HUDEP-2 (cell line): ENCODE measurements around the gene RETREG2.

Source experiments
- DNase-seq, 76 experiments: peaks; one replicate each; lab custom pipeline; 2025; ENCODE audit not compliant: unreplicated experiment in 76 of 76; lab: John Stamatoyannopoulos, UW

Gene RETREG2

DNA sequence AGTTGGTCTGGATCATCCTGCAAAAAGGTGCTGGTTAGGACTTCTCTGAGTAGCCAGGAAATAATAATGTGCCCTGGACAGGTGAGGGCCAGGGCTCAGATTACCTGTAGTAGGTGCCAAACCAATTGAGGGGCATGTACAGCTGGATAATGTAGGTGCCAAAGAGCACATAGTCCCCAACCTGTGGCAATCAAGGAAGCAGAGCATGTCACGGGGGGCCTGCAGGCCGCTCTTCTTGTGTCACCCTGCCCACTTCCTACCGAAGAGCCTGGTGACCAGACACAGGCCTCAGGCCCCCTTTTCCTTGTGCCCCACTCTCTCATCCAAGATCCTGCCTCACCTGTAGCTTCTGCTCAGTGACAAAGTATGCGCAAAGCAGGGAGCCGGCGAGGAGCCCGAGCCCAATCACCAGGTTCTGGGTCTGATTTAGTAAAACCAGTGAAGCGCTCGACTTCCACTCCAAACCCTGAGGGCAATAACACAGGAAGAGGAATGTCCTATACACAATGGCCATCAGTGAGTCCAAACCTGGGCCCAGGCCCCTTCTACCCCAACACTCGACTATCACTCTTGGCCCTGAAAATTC lies 35.5 kb downstream of the RETREG2 start:
- DNase-seq: no peak

DNA sequence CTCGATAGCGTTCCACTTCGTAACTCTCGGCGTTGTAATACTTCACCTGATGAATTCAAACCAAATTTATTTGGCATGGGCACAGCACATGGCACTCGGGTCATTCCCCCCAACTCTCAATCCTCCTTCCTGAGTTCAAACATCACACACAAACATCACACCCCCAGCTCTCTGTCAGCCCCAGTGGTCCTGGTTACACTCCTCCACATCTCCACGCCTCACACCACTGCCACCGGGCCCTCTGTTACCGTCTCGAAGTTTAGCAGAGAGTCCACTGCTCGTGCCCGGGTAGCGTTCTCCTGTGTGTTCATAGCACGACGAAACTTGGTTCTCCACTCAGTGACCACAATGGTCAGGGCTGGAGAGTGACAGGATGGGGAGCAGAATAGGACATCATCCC lies 36.1 kb downstream of the RETREG2 start:
- DNase-seq: no peak

DNA sequence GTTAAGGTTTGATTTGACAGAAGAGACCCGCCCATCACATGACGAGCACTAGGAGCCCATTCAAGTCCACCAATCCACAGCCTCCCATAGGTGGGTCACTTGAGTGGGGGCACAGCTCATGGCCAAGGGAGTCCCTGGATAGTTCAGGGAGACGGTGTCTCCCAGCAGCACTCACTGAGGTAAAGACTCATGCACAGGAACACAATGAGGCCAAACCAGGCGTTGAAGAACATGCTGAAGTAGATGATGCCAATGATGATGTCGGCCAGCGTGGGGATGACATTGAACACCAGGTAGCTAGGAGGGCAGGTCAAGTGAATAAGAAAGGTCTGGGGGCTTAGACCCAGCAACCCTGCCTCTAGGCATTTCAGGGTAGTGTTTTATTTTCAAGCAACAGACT lies 36.7 kb downstream of the RETREG2 start:
- no peak for DNase-seq

DNA sequence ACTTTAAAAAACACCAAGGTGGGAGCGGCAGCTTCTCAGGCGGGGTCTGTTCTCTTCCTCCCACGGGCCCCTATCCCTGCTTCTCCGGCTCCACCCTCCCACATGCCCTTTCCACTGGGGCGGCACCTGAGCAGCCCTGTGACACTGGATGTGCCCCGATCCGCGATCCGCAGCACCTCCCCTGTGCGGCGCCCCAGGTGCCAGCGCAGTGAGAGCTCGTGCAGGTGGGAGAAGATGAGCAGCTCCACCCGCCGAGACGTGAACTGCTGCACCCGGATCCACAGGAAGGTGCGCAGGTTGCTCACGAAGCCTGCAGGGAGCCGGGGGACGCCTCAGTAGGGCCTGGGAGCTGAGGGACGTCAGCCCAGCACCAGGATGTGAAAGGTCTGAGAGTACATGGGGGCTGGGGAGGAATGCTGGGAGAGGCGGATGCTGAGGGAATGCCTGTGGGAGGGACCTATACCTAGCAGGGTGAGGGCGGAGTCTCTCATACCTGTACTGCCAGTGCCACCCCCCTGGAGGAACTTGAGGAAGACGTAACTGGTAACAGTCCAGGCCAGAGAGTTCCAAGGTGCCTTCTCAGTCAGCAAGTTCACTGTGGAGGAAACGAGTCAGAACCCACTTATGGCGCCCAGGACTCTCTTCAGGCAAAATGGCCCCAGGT lies 37.9 kb downstream of the RETREG2 start:
- no peak for DNase-seq

DNA sequence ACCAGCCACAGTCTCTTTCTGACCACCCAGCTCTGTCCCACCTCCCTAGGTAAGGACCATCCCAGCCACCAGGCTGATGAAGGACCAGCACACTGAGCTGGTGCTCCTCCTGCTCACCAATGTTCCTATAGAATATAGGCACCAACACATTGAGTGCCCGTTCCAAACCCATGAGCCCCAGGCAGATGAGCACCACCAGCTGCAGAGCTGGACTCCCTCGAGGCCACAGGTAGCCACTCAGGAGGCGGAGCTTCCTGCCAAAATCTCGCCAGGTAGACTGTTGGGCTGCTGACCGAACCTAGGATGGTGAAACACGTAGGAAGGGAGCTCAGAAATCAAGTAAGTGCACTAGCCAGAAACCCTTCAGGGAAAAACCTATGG lies 38.5 kb downstream of the RETREG2 start:
- no peak for DNase-seq

DNA sequence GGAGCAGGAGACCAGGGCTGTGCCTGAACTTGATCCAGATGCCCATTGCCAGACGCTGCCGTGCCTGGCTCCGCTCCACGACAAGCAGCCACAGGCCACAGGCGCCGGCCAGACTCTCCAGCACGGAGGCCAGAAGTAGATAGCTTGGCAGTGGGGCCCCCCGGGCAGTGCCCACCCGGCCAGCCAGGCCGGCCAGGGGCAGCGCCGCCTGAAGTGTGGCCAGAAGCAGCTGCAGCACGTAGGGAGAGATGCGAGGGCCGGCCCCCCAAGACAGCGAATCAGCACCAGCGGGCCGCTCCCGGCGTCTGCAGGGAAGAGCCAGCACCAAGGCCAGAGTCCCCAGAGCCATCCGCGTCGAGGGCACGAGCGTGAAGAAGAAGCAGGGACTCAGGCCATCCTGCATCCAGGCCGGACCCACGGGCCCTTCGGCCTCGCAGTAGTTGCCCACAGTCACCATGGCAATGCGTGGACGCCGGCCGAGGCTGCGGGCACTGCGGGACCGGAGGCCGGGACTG lies 40.2 kb downstream of the RETREG2 start:
- peak in 53 of 76 experiments; percentile 31 to 88 (median 64) for DNase-seq

DNA sequence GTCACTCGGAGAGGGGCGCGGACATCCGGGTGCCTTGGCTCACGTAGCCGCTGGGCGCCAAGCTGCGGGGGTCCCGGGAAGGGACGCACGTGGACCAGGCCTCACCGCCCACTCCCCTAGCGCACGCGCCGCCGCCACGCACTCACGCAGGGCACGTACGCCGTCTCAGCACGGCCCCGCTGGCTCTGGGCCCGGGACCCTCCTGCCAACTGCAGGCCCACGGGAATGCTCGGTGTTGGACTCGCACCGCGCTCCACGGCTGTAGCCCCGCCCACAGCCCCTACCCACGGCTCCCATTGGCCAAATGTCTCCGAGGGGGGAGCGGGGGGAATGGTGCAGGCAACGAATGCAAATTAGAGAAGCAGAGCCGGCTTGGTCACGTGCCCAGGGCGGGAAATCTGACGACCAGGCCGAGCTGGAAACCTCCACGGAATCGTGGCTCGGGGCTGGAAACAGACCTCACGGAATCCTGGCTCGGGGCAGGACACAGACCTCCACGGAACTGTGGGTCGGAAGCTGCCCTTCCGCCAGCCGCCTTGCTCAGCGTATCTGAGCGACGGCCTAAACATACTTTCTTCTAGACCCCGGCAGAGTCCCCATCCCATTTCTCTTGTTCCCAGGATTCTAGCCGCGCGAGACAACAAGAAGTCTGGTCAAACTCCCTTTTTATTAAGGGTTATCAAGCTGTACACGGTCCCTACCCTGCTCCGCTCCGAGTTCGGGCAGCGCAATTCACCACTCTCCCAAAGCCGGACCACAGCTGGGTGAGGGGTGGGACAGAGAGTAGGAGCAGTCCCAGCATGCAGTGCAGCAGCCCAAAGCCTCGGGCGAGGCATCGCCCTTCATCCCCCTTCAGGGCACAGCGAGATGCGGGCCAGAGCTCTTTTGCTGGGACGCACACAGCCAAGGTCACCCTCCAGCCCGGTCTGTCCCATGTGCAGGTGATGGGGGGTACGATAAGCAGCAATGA lies 40.9 kb downstream of the RETREG2 start, which contains the start of gene ABCB6:
TSS of gene ABCB6 (minus strand) at position 227 of the 970 bp plus-strand sequence. CDS start 285 bp downstream, outside the sequence.
- DNase-seq: peak in 75 of 76 experiments; percentile 34 to 97 (median 92)

DNA sequence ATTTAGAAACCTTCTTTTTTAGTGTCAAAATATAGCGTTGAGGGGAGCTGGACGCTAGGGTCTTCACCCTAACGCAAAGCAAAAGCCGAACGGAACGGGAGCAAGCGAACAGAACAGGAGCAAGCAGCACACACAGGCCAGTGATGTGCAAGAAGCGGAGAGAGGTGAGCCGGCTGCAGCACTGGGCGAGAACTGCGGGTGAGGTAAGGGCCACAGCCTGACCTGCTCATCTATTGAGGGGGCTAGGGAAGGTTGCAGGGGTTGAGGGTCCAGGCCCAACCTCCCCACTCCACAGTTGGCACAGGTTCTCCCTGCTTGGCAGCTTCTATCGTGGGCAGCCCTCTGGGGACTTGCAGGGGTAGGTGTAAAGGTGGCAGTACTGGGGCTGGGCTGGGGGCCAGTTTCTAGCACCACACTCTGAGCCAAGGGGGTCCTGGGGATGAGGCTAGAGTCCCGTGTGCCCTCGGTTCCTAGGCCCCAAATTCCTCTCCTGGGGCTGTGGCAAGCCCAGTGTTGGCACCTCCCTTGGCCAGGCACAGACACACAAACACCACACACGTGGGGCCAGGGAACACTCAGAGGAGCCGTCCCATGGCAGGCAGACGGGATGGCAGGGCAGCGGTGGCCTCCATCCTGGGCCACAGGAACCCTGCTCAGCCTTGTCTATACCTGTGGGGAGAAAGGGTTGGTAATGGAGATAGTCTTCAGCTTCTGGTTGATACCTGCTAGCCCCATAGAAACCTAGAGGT lies 41.9 kb downstream of the RETREG2 start:
- DNase-seq: no peak

DNA sequence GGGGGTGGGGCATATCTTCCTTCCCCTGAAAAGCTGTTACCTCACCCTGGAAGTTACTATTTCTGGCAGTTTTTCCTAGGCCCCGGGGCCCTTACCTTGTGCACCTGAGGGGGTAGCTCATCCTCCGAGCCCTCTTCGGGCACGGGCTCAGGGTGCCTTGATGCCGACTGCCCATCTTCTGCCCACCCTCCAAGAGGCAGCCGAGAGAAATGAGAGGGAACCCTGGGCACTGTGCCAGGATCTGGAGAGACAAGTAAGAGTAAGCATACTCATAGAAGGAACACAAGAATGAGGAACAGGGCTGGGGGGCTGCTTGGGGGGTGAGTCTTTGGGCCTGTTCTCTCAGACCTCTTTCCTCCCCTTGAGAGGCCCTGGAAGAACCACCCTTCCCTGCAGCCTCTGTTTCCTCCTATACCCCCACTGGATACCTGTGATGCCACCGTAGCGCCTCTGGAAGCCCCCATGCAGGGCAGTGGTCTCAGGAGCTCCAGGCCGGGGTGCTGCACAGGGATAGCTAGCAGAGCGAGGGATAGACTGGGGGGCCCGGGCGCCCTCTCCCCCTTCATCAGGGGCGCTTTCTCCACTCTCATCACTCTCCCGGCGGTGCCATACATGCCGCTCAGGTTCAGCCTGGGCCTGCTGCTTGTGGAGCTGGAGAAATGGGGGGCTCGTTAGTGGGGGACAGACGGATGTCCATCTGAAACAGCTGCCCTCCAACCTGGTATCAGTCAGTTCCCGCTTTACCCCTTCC lies 42.8 kb downstream of the RETREG2 start:
- peak in 1 of 76 experiments; percentile 4 for DNase-seq

DNA sequence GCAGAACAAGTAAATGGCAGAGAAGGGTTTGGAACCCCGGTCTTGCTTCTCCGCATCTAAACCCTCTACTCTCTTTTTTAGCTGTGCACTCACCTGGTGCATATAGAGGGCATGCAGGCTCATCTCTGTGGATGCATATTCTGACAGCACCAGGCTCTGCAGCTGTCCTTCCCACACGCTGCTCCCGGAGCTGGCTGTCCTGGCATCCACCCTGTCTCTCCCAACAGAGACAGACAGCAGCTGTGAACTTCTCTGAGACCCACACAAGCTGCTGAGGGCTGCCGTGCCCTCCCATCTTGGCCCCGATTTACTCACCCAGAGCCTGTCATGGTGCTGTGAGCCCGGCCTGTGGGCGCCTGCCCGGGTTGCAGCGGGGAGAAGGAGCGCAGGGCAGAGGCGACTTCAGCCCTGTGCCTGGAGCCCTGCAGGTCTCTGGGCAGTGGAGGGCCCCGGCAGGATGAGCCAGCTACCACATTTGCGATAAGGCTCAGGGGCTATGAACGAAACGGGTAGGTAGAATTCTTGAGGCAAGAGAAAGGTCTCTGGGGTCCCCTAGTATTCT lies 44.0 kb downstream of the RETREG2 start:
- DNase-seq: no peak

DNA sequence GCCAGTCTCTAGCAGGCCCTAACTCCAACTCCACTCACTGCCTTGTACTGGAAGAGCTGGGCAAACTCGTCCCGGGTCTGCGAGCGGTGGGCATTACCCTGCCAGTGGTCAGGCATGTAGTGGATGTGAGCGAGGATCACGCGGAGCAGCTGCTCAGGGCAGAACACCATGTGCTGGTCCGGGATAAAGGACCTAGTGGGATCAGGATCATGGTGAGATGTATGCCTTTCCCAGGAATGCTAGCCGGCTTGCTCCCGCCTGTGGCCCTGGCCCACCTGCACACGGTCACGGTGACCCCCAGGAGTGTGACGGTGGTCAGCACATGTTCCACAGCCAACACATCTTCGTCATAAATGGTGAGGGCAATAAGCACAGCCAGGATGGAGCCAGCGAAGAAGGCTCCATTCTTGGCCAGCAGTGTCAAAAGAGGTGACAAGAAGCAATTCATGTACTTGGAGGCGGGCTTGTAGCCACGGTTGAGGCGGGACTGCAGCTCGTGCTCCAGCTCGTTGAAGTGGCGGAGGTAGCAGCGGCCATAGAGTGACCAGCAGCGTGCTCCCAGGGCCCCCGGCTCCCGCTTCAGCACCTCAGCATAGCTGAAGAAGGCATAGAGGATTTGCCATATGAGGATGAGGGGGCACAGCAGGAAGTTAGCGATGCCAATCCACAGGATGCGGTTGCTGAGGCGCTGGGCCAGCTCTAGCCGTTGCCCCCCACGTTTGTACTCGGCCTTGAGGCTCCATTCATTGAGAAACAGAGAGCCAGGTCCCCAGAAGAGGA lies 45.9 kb downstream of the RETREG2 start:
- no peak for DNase-seq

DNA sequence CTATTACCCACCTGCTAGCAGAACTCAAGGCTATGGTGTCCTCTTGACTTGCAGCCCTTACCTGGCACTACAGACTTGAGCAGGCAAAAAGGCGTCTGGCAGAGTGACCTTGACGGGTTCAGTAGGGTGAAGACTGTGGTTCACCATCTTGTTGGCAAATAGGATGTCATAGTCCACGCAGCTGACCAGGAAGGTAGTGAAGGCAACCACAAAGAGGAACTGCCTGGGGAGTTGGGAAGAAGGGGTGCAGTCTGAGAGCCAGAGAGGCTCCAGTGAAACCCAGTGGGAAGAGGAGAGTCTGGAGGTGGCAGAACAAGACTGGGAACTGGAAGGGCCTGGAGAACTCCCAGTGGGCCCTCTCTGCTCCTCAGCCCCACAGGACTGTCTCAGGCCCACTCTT lies 47.3 kb downstream of the RETREG2 start:
- no peak for DNase-seq

DNA sequence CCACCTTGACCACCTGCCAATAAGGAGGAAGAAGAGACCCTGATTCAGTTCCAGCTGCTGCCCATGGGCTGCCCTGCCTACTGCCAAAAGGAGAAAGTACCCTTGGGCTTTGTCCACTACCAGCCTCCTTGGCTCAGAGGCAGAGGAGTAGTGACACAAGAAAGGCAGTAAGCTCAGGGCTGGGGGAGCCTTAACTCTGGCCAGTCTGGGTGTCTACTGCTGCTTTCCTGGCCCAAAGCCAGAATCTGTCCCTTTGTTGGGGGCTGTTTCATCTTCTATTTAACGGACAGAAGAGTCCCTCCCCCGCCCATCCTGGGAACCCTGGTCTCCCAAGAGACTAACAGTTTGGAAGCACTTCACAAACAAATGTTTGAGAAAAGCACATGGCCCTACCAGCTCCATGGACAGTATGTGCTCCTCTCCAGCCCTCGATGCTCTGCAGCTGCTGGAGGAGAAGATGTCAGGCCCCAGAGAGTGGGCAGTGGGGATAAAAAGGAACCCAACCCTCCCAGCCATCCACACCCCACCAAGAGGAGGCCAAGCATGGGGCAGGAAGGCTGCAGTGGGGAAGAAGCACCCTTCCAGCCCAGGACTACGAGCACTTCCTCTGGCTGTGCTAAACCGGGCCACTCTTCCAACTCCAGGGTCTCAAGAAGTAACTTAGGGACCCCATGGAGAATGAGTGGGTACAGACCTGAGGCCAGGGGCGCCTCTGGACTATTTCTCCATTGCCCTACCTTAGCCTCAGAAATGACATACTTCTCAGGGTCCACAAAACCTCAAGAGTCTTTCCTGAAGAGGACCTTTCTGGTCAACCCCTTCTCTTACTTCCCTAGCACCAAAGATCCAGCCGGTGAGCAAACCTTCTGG lies 50.2 kb downstream of the RETREG2 start:
- DNase-seq: peak in 9 of 76 experiments; percentile 7 to 34 (median 21)

DNA sequence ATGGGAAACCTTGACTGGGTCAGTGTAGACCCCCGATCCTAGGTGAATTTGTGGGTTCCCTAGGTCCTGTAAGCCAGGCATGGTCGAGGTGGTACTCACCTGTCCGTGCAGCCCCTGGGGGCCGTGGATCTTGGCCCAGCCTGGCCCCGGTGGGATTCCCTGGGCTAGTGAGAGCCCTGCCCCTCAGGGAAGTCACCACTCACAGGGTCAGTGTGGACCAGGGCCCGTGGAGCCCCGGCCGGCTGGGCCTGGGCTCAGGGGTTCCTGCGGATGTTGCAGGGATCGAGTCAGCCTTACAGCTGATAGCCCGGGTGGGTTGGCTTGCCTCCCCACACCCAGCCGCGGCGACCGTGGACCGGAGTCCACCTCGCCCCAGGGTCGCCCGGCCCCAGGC lies 50.8 kb downstream of the RETREG2 start:
- peak in 1 of 76 experiments; percentile 4 for DNase-seq

DNA sequence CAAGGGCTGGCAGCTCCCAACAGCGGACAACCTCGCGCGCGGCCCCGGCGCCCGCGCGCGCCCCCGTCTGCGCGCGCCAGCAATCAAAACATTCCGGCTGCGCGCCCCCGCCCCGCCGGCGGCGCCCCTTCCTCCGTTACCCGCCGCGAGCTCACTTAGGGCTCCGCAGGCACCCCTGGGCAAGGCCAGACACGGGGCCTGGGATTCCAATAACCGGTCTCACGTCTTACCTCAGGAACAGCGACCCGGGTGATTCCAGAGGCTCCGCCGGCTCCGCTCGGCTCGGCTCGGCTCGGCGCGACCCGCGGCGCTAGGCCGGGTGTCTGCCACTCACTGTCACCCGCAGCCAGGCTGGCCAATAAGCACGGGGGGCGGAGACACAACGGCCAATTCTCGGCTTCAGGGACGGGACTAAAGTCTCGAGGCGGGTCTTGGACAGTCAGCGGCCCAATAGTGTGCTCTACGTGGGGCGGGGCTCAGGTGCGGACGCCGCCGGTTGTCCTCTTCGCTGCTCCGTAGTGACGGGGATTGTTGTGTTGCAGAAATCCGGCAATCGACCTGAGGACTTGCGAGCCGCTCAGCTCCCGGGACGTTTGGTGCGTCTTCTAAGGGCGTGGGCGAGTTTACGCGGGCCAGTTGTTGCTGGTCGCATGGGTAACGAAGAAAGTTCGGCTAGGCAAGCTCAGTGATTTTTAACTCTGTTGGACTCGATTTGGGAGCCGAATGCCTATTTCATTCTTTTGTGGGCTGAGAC lies 51.4 kb downstream of the RETREG2 start, which contains the start of the genes ANKZF1 and ATG9A:
TSS of gene ANKZF1 (plus strand) at position 502 of the 754 bp plus-strand sequence. CDS start 452 bp downstream, outside the sequence.
TSS of gene ATG9A (minus strand) at position 332 of the 754 bp plus-strand sequence. CDS start 1,612 bp downstream, outside the sequence.
- DNase-seq: peak in 75 of 76 experiments; percentile 53 to 99 (median 97)

DNA sequence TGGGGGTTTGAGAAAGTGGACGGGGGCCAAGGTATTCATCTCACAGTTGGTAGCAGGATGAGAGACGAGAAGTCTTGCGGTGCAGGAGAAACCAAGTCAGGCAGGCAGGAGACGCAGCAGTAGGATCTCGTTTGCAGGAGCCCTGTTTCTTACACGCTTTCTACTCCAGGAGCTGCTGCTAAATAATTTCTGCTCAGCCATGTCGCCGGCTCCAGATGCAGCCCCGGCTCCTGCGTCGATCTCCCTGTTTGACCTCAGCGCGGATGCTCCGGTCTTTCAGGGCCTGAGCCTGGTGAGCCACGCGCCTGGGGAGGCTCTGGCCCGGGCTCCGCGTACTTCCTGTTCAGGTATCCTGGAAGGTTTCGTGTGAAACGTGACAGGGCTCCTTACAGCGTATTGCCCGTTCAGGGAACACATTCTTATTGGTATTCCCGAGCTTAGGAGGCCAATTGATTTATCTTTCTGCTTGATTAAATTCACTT lies 52.0 kb downstream of the RETREG2 start:
- DNase-seq: peak in 35 of 76 experiments; percentile 1 to 61 (median 25)
